ENCODE data around the gene STH. TPM values are rescaled to one million over a fixed set of nuclear protein-coding genes. Genes with fewer than 3 reads are reported as not detected.

Gene STH
- total RNA-seq, 1 experiment from 2014 or later, result not detected

DNA sequence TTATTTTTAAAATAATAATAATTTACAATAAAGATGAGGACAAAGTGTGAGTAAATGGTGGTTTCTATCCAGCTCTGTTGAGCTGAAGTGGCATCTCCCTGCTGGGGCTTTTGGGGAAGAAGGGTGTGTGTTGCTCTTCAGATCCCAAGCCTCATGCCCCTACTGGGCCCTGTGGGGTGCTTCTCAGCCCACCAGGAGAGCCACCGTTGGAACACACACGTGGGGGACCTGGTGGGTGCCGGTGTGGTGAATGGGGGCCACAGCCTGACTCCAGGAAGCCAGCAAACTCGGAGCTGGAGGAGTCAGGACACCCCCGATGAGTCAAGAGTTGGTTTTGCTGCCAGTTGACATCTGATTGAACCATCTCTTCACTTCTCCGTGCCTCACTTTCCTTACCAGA is 37.8 kb upstream of the STH start:
- no peaks in the 10 kb centered on the region for H3K4me1 ChIP-seq (ENCODE audit: control insufficient read depth, insufficient read depth, low read length)
- POLR2A ChIA-PET, result no interaction called here
- no peak overlapping the region for H3K4me3 ChIP-seq (ENCODE audit: low read depth in 2 of 2, low read length in 2 of 2)
- H3K36me3 ChIP-seq (ENCODE audit: control insufficient read depth, insufficient read depth, low read length), result no peaks in the 10 kb centered on the region
- intact Hi-C loops (cut with micrococcal nuclease; ENCODE audit: unreplicated experiment), result no loop called here
- DNase-seq (ENCODE audit: low read depth, low spot score), result no peak
- CTCF ChIA-PET, result interaction anchor here (0.6 kb wide), 1 partner anchor 173 kb away, joined by 4 read pairs; no protein-coding TSS in a partner anchor
- no TSS peak for BruUV-seq (replicated peaks)
- no peak for ATAC-seq
- no peaks in the 10 kb centered on the region for H3K9me3 ChIP-seq (ENCODE audit: control insufficient read depth, insufficient read depth, low read depth, low read length)
- TF ChIP-seq SIN3A (IDR thresholded peaks at IDR 0.05; ENCODE audit: borderline replicate concordance, insufficient read depth, low read depth, low read length), result no peak
- TF ChIP-seq POLR2AphosphoS5 (IDR thresholded peaks at IDR 0.05; ENCODE audit: low read depth, low read length), result no peak
- no peak for TF ChIP-seq TCF7L2 (IDR thresholded peaks at IDR 0.05; ENCODE audit: low read depth, low read length)
- TF ChIP-seq, protein P1, sequence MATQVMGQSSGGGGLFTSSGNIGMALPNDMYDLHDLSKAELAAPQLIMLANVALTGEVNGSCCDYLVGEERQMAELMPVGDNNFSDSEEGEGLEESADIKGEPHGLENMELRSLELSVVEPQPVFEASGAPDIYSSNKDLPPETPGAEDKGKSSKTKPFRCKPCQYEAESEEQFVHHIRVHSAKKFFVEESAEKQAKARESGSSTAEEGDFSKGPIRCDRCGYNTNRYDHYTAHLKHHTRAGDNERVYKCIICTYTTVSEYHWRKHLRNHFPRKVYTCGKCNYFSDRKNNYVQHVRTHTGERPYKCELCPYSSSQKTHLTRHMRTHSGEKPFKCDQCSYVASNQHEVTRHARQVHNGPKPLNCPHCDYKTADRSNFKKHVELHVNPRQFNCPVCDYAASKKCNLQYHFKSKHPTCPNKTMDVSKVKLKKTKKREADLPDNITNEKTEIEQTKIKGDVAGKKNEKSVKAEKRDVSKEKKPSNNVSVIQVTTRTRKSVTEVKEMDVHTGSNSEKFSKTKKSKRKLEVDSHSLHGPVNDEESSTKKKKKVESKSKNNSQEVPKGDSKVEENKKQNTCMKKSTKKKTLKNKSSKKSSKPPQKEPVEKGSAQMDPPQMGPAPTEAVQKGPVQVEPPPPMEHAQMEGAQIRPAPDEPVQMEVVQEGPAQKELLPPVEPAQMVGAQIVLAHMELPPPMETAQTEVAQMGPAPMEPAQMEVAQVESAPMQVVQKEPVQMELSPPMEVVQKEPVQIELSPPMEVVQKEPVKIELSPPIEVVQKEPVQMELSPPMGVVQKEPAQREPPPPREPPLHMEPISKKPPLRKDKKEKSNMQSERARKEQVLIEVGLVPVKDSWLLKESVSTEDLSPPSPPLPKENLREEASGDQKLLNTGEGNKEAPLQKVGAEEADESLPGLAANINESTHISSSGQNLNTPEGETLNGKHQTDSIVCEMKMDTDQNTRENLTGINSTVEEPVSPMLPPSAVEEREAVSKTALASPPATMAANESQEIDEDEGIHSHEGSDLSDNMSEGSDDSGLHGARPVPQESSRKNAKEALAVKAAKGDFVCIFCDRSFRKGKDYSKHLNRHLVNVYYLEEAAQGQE (IDR thresholded peaks at IDR 0.05; ENCODE audit: insufficient read depth in 1 of 2, low read depth in 2 of 2, low read length in 1 of 2), result no peak
- in situ Hi-C loops (cut with HindIII; ENCODE audit: low pct_unique_long_range_greater_than_20kb, low sequenced_read_pairs), result no loop called here
- H3K27me3 ChIP-seq (ENCODE audit: control insufficient read depth, insufficient read depth, low read length), result no peaks in the 10 kb centered on the region
- no peak overlapping the region for H3K27ac ChIP-seq (ENCODE audit: low read length)

DNA sequence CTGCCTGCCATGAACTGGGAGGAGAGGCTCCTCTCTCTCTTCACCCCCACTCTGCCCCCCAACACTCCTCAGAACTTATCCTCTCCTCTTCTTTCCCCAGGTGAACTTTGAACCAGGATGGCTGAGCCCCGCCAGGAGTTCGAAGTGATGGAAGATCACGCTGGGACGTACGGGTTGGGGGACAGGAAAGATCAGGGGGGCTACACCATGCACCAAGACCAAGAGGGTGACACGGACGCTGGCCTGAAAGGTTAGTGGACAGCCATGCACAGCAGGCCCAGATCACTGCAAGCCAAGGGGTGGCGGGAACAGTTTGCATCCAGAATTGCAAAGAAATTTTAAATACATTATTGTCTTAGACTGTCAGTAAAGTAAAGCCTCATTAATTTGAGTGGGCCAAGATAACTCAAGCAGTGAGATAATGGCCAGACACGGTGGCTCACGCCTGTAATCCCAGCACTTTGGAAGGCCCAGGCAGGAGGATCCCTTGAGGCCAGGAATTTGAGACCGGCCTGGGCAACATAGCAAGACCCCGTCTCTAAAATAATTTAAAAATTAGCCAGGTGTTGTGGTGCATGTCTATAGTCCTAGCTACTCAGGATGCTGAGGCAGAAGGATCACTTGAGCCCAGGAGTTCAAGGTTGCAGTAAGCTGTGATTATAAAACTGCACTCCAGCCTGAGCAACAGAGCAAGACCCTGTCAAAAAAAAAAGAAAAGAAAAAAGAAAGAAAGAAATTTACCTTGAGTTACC is 36.7 kb upstream of the STH start:
- no peak for TF ChIP-seq POLR2AphosphoS5 (IDR thresholded peaks at IDR 0.05; ENCODE audit: low read depth, low read length)
- TF ChIP-seq, protein P1 (IDR thresholded peaks at IDR 0.05; ENCODE audit: insufficient read depth in 1 of 2, low read depth in 2 of 2, low read length in 1 of 2), result no peak
- TF ChIP-seq SIN3A (IDR thresholded peaks at IDR 0.05; ENCODE audit: borderline replicate concordance, insufficient read depth, low read depth, low read length), result no peak
- TF ChIP-seq, protein P2, sequence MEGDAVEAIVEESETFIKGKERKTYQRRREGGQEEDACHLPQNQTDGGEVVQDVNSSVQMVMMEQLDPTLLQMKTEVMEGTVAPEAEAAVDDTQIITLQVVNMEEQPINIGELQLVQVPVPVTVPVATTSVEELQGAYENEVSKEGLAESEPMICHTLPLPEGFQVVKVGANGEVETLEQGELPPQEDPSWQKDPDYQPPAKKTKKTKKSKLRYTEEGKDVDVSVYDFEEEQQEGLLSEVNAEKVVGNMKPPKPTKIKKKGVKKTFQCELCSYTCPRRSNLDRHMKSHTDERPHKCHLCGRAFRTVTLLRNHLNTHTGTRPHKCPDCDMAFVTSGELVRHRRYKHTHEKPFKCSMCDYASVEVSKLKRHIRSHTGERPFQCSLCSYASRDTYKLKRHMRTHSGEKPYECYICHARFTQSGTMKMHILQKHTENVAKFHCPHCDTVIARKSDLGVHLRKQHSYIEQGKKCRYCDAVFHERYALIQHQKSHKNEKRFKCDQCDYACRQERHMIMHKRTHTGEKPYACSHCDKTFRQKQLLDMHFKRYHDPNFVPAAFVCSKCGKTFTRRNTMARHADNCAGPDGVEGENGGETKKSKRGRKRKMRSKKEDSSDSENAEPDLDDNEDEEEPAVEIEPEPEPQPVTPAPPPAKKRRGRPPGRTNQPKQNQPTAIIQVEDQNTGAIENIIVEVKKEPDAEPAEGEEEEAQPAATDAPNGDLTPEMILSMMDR (IDR thresholded peaks at IDR 0.05), result no peak
- TF ChIP-seq TCF7L2 (IDR thresholded peaks at IDR 0.05; ENCODE audit: low read depth, low read length), result no peak
- no peak overlapping the region for H3K27ac ChIP-seq (ENCODE audit: low read length)
- no peaks in the 10 kb centered on the region; the same call in 1 of the 2 replicates for H3K36me3 ChIP-seq (ENCODE audit: control insufficient read depth, insufficient read depth, low read length)
- ChIA-PET POLR2A (no interaction called here), CTCF (no interaction called here)
- no peak for DNase-seq (ENCODE audit: low read depth, low spot score)
- no TSS peak for BruUV-seq (replicated peaks)
- no peak for ATAC-seq
- no peaks in the 10 kb centered on the region for H3K9me3 ChIP-seq (ENCODE audit: control insufficient read depth, insufficient read depth, low read depth, low read length)
- H3K4me3 ChIP-seq (ENCODE audit: low read depth in 2 of 2, low read length in 2 of 2), result no peak overlapping the region
- intact Hi-C loops (cut with micrococcal nuclease; ENCODE audit: unreplicated experiment) (no loop called here), in situ Hi-C loops (cut with HindIII; ENCODE audit: low pct_unique_long_range_greater_than_20kb, low sequenced_read_pairs) (no loop called here)
- H3K4me1 ChIP-seq (ENCODE audit: control insufficient read depth, insufficient read depth, low read length), result no peaks in the 10 kb centered on the region
- no peaks in the 10 kb centered on the region for H3K27me3 ChIP-seq (ENCODE audit: control insufficient read depth, insufficient read depth, low read length)
